ENCODE data around the gene C2orf72. TPM values are rescaled to one million over a fixed set of nuclear protein-coding genes. Genes with fewer than 3 reads are reported as not detected.
A peak's percentile ranks its signal among the peaks of the same experiment; 100 is the strongest.

The C2orf72 gene
- total and polyA plus RNA-seq, 2 of the 13 experiments (the other 11 are each of a cell fraction or from before 2014, with no cell fraction given): 147 to 203 TPM

GRCh38 chr2:231034291-231034882 is 2.9 kb upstream of the C2orf72 start (continued):
- TF ChIP-seq USF2 (IDR thresholded peaks at IDR 0.05; ENCODE audit: low read depth, low read length) (no peak), USF2 (CRISPR knock-in tag; IDR thresholded peaks at IDR 0.05; ENCODE audit: borderline replicate concordance) (no peak), DRAP1 (CRISPR knock-in tag; IDR thresholded peaks at IDR 0.05) (peak; percentile 17; the same call in 1 of the 2 replicates), HMGXB4 (CRISPR knock-in tag; IDR thresholded peaks at IDR 0.05; ENCODE audit: borderline replicate concordance in 1 of 2, low read depth in 1 of 2) (no peak), ZMYM2 (CRISPR knock-in tag; IDR thresholded peaks at IDR 0.05) (no peak; the same call in 1 of the 2 replicates), ZNF691 (CRISPR knock-in tag; IDR thresholded peaks at IDR 0.05; ENCODE audit: borderline replicate concordance, low read depth) (no peak), RERE (CRISPR knock-in tag; IDR thresholded peaks at IDR 0.05; ENCODE audit: low read depth) (no peak), GTF2F1 (IDR thresholded peaks at IDR 0.05; ENCODE audit: low read length) (no peak), SCMH1 (CRISPR knock-in tag; IDR thresholded peaks at IDR 0.05; ENCODE audit: borderline replicate concordance) (no peak), ZSCAN9 (CRISPR knock-in tag; IDR thresholded peaks at IDR 0.05; ENCODE audit: borderline replicate concordance) (no peak), ZNF839 (CRISPR knock-in tag; IDR thresholded peaks at IDR 0.05; ENCODE audit: borderline replicate concordance) (no peak), ZNF530 (CRISPR knock-in tag; IDR thresholded peaks at IDR 0.05; ENCODE audit: low read depth) (no peak), ZNF350 (CRISPR knock-in tag; IDR thresholded peaks at IDR 0.05; ENCODE audit: borderline replicate concordance, low read depth) (no peak), EHMT2 (IDR thresholded peaks at IDR 0.05; ENCODE audit: borderline replicate concordance, low read depth, low read length) (no peak), ASH2L (IDR thresholded peaks at IDR 0.05; ENCODE audit: insufficient read length, low read depth, low read length) (peak; percentile 57), ZNF335 (CRISPR knock-in tag; IDR thresholded peaks at IDR 0.05) (no peak), ZNF841 (CRISPR knock-in tag; IDR thresholded peaks at IDR 0.05; ENCODE audit: borderline replicate concordance) (no peak), TCF7 (IDR thresholded peaks at IDR 0.05; ENCODE audit: low read depth) (peak; percentile 52; the same call in 1 of the 2 replicates), GABPB1 (CRISPR knock-in tag; IDR thresholded peaks at IDR 0.05) (no peak)

Measured in HepG2 (cell line).